CD4-positive, alpha-beta T cell treated with Interleukin-17A for 1 hour (primary cell): ENCODE data around the gene VANGL1.

ENCODE experiments used
- DNase-seq: peaks from one replicate; pipeline ENCODE4 v3.0.0-alpha.2; 2020

The VANGL1 gene

GRCh38 chr1:115669886-115670285 is 28.1 kb downstream of the VANGL1 start:
- no peak for DNase-seq

DNA sequence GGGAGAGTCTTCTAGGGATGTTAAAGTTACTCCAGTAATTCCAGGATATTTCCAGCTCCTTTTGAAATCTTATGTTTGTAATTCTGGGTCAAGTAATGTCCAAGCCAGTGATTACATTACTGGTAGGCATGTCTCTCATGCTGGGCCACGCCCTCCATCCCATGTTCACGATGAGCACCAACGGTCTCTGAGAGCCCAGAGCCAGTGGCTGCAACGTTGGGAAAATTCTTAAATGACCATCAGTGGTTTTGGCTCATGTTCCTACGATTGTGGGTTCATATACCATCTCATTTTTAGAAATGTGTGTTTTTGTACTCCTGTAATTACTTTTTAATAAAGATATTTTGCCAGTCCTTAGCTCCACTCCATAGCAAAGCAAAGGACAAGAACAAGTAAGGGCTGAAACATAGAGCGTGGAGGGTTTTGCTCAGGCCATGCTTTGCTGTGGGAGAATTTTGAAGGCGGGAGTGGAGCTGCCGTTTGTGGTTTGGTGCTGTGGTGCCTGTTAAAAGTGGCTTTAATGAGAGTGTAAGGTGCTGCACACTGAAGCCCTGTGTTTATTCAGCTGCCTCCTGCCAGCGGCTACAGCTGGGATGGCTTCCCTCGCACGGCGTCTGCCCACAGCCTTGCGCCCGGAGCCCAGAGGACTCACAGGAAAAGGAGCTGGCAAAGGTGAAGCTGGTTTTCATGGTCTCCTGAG is 28.9 kb downstream of the VANGL1 start:
- no peak for DNase-seq

DNA sequence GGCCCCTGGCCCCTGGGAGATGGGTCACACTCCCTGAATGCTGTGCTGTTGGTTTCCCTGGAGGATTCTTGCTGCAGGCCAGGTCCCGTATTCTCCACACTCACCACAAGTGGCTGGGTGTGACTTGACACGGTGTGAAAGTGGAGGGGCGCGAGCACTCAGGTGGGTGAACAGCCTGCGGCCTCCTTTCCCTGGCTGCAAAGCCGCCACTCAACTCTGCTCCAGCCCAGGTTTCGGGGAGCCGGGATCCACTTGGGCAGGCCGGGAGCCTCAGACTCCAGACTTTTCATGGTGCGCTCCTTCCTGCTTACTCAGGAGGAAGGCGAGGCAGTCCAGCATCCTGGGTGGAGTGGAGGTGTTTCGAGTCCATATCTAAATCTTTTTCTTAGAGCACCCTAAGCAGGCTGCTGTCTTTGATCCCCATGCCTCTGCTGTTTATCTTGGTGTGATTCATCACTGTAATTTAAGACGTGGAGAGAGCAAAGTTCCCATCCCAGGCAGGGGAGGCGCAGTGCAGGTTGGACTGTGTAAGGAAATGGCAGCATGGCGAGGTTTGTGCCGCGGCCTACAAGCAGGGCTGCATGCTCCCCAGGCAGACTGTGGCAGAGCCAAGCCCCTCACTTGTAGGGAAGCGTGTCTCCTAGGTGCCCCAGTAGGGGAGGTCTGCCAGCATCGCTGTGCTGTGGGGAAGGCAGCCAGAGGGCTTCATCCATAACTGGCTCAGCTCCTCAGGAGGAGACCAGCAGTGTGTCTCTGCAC is 29.6 kb downstream of the VANGL1 start:
- DNase-seq: no peak

- DNase-seq: no peak
Observed at GRCh38 chr1:115672224-115673009, 30.6 kb downstream of the VANGL1 start.

DNA sequence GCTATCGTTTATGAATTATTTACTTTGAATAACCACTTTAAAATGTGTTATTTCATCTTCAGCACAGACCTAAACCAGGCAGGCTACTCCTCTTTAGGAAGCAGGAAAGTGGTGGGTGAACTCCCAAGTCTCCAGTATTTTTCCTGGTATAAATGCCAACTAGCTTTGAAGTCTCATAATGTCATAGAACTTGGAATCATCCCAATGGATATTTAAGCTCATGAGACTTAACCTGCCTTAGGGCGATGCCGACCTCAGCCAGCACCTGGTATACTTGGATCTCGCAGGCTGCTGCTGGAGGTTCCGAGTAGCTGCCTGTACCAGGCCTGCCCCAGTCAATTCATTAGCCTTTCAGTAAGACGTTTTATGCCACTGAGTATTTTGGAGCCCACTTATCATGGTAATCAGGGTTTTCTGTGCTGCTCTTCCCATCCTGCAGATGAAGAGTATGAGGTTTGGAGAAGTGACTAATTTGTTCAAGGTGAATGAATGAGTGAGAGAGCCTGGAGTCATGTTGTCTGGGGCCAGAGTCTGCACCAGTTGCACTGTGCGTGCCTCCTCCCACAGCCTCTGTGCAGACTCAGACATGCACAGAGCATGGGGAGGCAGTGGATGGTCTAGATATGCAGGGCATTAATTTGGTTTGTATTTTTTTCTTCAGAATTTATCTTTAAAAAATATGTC is 34.9 kb downstream of the VANGL1 start:
- no peak for DNase-seq

GRCh38 chr1:115677182-115677555 is 35.4 kb downstream of the VANGL1 start:
- DNase-seq: no peak

DNA sequence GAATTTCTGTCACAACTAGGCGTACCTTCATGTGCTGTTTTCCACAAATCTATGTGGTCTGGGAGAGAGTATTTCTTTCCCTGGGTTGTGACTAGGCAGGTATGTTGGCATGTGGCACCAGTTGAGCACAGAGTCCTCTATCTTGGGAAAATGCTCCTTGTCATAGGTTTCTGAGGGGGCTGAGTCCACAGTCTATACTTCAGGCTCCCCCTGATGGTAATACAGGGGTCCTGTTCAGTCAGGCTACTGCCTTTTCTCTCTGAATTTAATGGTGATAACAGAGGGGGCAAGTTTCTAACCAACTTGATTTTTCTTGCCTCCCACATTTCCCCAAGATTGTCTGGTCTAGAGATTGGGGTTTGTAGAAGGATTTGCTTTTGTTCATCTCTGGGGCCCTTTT is 35.8 kb downstream of the VANGL1 start:
- DNase-seq: no peak

- no peak for DNase-seq
Observed at GRCh38 chr1:115678141-115678540, 36.4 kb downstream of the VANGL1 start.

DNA sequence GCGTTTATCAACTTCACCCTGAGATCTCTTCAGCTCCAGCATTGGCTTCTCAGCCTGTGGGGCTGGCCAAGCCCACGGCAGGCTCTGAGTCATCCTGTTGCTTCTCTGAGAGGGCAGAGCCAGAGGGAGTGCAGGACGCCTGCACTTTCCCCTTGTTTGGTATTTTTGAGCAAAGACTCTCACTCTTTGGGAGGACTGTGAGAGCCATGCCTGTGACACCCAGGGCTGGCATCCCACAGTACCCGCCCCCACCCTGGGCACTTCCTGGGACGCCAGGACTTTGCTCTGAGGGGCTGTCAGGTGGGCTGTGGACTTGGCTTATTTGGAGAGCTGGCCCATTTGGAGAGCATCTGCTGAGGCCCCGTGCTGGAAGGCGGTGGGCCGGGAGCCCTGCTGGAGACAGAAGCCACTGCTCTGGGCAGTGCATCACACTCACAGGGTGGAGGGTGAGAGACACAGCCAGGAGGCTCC is 37.4 kb downstream of the VANGL1 start:
- DNase-seq: no peak

DNA sequence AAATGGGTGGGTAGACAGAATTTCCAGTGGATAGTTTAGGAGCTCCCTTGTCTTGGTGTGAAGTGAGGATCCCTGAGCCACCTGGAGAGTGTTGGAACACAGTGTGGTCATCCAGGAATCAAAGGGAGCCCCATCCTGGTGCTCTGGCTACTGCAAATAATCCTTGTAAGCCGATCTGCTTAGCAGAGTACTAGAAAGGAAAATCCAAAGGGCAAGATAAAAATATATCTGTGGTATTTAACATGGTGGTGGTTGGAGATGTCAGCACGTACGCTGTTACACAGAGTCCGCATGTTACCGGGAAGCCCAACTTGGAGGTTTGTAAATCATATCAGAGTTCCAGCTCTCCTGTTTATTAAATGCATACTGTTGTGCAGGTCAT is 39.0 kb downstream of the VANGL1 start:
- DNase-seq: no peak

DNA sequence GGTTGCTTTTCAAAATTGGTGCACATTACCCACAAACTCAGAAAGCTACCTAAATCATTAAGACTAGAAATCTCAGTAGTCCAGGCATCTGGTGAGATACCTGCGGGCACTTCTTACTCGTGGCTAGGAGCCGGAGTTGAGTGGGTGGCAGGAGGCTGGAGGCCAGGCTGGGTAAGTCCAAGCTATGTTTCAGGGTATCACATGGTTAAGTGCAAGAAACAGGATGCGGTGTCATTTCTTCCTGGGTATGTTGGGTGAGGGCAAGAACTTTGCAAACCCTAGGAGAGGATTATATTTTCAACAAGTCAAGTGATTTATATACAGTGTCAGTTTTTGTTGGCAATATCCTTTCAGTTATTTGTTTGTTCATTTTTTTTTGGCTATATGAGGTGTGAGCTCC is 41.0 kb downstream of the VANGL1 start:
- DNase-seq: no peak

DNA sequence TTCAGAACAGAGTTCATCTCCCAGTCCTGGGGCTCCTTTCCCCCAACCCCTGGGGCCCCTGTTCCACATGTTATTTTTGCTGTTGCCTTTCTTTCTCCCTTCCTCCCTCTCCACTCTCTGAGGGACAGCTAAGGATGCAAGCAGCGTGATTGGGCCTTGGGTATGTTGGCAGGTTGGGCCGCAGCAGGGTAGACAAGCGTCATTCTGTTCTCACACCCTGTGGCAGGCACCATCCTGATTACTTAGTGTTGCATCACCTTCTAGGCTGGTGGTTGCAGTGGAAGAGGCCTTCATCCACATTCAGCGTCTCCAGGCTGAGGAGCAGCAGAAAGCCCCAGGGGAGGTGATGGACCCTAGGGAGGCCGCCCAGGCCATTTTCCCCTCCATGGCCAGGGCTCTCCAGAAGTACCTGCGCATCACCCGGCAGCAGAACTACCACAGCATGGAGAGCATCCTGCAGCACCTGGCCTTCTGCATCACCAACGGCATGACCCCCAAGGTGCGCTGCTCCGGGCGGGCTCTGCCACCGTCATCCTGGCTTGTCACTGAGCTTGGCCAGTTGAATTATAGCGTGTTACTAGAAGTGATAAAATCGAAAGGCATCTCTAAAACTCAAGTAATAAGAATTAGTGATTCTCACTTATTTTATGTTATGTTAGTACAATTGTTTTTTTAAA is 43.4 kb downstream of the VANGL1 start:
- DNase-seq: no peak

- DNase-seq: no peak
Observed at GRCh38 chr1:115687744-115688143, 46.0 kb downstream of the VANGL1 start.

DNA sequence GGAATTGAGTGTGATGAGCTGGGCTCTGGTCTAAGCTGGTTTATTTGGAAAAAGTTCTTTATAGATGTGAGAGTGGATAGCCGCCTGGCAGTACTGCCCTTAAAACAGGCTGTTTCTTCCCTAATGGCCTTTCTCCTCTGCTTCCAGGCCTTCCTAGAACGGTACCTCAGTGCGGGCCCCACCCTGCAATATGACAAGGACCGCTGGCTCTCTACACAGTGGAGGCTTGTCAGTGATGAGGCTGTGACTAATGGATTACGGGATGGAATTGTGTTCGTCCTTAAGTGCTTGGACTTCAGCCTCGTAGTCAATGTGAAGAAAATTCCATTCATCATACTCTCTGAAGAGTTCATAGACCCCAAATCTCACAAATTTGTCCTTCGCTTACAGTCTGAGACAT is 49.2 kb downstream of the VANGL1 start:
- DNase-seq: no peak

GRCh38 chr1:115692224-115692623 is 50.5 kb downstream of the VANGL1 start:
- no peak for DNase-seq

DNA sequence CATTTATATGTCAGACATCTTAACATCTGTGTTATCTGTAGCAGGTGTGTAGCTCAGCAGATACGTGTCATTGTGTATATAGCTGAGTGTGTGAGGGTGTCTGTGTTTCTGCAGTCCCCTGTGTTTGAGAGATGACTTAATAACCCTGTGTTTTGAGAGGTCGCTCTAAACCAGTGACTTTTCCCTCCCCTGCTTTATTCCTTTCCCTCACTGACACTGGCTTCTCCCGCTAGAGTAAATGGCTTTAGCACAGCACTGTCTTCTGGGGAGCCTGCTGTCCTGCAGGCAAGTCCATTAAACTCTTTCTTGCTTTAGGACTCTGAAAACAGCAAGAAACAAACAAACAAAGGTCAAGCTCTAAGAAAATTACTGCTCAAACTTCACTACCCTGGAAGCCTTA is 53.0 kb downstream of the VANGL1 start:
- no peak for DNase-seq

DNA sequence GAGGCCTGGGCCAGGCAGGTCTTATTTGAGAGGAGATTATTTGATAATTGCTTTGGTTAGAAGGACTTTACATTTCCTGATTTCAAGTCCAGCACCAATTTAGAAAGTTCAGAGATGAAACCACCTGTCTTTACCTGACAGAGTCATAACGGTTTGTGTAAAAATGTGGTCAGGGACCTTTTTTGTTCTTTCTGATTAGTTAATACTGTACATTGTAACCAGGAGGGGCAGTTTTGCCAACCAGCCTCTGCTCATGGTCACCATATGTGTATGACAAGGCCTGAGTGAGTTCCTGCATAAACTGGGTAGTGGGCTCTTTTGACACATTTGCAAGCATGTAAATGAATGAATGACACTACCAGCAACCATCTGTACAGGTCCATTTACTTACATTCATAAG is 55.8 kb downstream of the VANGL1 start:
- DNase-seq: no peak

DNA sequence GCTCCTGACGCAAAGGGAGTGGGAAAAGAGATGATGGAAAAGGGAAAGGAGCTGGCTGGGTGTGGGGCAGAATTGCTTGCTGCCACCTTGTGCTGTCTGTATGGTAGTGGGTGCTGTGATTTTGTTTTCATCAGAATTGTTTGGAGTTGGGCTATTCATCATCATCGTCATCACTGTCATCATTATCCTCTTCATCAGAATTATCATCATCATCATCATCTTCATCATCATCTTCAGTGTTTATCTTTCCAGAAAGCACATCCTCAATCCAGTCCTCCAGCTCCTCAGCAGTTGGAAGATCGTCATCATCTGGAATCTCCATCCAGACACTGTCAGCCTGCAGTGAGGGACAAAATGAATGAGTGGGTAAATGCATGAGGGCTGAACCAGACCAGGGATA is 59.3 kb downstream of the VANGL1 start:
- DNase-seq: no peak

DNA sequence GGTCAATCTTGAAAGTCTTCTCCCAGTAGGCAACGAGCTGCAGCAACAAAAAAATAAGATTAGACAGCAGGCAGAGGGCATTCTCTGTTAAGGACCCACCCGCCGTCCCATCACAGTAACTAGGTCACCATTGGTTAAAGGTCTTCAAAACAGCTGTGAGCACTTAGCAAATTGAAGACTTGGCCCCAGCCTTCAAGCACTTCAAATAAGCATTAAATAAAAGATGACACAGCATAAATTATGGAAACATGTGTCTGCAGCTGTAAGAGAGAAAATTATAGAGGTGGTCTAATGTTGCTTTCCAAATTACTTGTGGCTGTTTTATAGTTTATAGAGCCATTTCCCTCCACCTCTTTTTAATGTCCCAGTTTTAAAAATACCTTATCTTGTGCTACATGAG is 61.2 kb downstream of the VANGL1 start:
- no peak for DNase-seq

GRCh38 chr1:115705085-115705951 is 63.5 kb downstream of the VANGL1 start:
- no peak for DNase-seq

DNA sequence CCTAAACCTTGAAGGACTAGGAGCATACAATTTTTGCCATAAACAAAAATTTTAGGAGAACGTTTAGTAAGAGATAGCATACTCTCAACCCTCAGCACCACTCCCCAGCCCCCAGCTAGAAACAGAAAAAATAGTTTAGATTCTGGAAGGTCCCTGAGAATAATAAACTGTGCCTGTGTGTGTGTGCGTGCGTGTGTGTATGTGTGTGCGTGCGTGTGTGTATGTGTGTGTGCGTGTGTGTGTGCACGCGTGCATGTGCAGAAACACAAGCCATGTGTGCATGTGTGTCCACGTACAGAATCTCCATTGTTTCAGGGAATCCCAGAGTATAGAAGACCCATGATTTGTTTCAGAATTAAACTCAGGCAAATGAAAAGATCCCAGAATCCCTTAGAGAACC is 64.2 kb downstream of the VANGL1 start:
- DNase-seq: no peak
